Right ventricle myocardium superior (tissue), 1 donor: Measurements from ENCODE around the gene MAP3K2. TPM values are rescaled to one million over a fixed set of nuclear protein-coding genes. Genes with fewer than 3 reads are reported as not detected.

ENCODE experiments used
- ATAC-seq: fragments of 200-7000 bp; cut with Tn5 transposase; one replicate; pipeline ENCODE4 v1.9.1; 2020; ENCODE audit warnings: mild to moderate bottlenecking; ENCODE audit not compliant: poor library complexity
- DNase-seq: peaks from one replicate; pipeline ENCODE4 v3.0.0-alpha.2; 2020
- intact Hi-C: fragments of 100-400 bp; cut with DNase I; formaldehyde crosslinking; loops from one replicate; pipeline ENCODE4 v1.11.2; 2022
- total RNA-seq: library from RNA; stranded (reverse); fragmentation: NEBNext Ultra II Directional; extraction: Animal tissue kit (Norgen Biotek cat#: 25700); gene quantifications from one replicate; pipeline ENCODE4 v1.2.1, GENCODE V29; 2021
- donor health status: DM: no; HTN: yes; CAD: no; lungs with severe emphysema.

MAP3K2 gene
- total RNA-seq, 1 donor from 2014 or later: 22.5 TPM

- no peak for DNase-seq
- intact Hi-C loops: no loop called here
- ATAC-seq: no peak
These were observed 61.4 kb downstream of the MAP3K2 start for GRCh38 chr2:127326289-127326945.

GRCh38 chr2:127324635-127325034 is 63.1 kb downstream of the MAP3K2 start:
- ATAC-seq (peak; percentile 46), DNase-seq (no peak)
- intact Hi-C loops: loop anchor here (5.0 kb wide), 1 partner anchor 163 kb away; no protein-coding TSS in a partner anchor

- no peak for ATAC-seq
- intact Hi-C loops: loop anchor here (5.0 kb wide), 1 partner anchor 166 kb away; no protein-coding TSS in a partner anchor
- no peak for DNase-seq
These were observed 66.5 kb downstream of the MAP3K2 start for GRCh38 chr2:127321303-127321702.

GRCh38 chr2:127320586-127321275 is 67.0 kb downstream of the MAP3K2 start:
- DNase-seq (no peak), ATAC-seq (no peak)
- intact Hi-C loops: loop anchor here (5.0 kb wide), 1 partner anchor 167 kb away; no protein-coding TSS in a partner anchor

- DNase-seq (no peak), ATAC-seq (no peak)
- intact Hi-C loops: loop anchor here (5.0 kb wide), 1 partner anchor 167 kb away; no protein-coding TSS in a partner anchor
These were observed 67.7 kb downstream of the MAP3K2 start for GRCh38 chr2:127320067-127320466.

- intact Hi-C loops: no loop called here
- DNase-seq (no peak), ATAC-seq (no peak)
These were observed 73.4 kb downstream of the MAP3K2 start for GRCh38 chr2:127314193-127314988.

GRCh38 chr2:127313406-127313805 is 74.4 kb downstream of the MAP3K2 start:
- no peak for DNase-seq
- ATAC-seq: no peak
- intact Hi-C loops: no loop called here

- intact Hi-C loops: no loop called here
- DNase-seq (no peak), ATAC-seq (no peak)
These were observed 76.8 kb downstream of the MAP3K2 start for GRCh38 chr2:127310980-127311379.

GRCh38 chr2:127309468-127309867 is 78.3 kb downstream of the MAP3K2 start:
- intact Hi-C loops: no loop called here
- no peak for DNase-seq
- no peak for ATAC-seq

GRCh38 chr2:127308586-127309138 is 79.1 kb downstream of the MAP3K2 start:
- ATAC-seq (no peak), DNase-seq (no peak)
- intact Hi-C loops: no loop called here

GRCh38 chr2:127305990-127306585 is 81.7 kb downstream of the MAP3K2 start:
- DNase-seq (no peak), ATAC-seq (no peak)
- intact Hi-C loops: no loop called here

- DNase-seq (no peak), ATAC-seq (no peak)
- intact Hi-C loops: no loop called here
These were observed 85.6 kb downstream of the MAP3K2 start for GRCh38 chr2:127302168-127302567.

GRCh38 chr2:127293748-127294562 is 93.8 kb downstream of the MAP3K2 start, which contains the start of gene ERCC3:
TSS of gene ERCC3 (minus strand) at chr2:127294144. CDS start at chr2:127294081, 63 bp downstream.
- intact Hi-C loops: no loop called here
- peak; percentile 98 for ATAC-seq
- peak; percentile 94 for DNase-seq

- intact Hi-C loops: no loop called here
- ATAC-seq (peak; percentile 3), DNase-seq (no peak)
These were observed 94.4 kb downstream of the MAP3K2 start for GRCh38 chr2:127293386-127293747.

- intact Hi-C loops: no loop called here
- ATAC-seq (no peak), DNase-seq (no peak)
These were observed 99.5 kb downstream of the MAP3K2 start for GRCh38 chr2:127288274-127288673.

- intact Hi-C loops: no loop called here
- ATAC-seq (no peak), DNase-seq (no peak)
These were observed 104.5 kb downstream of the MAP3K2 start for GRCh38 chr2:127283275-127283674.

- intact Hi-C loops: no loop called here
- DNase-seq: no peak
- no peak for ATAC-seq
These were observed 107.1 kb downstream of the MAP3K2 start for GRCh38 chr2:127280693-127281092.

GRCh38 chr2:127279781-127280180 is 108.0 kb downstream of the MAP3K2 start:
- intact Hi-C loops: no loop called here
- ATAC-seq (peak; percentile 55), DNase-seq (no peak)
